Activated CD8-positive, alpha-beta T cell treated with anti-CD3 and anti-CD28 coated beads for 36 hours (primary cell): ENCODE data around the gene CMIP. TPM values are rescaled to one million over a fixed set of nuclear protein-coding genes. Genes with fewer than 3 reads are reported as not detected.

Experiments
- ATAC-seq: fragments of 200-7000 bp; cut with Tn5 transposase; one replicate; pipeline ENCODE4 v1.10.0; 2021; ENCODE audit warnings: mild to moderate bottlenecking, moderate library complexity
- CTCF ChIA-PET: fragments of 350-600 bp; sonication (Branson Sonifier 250); formaldehyde crosslinking; loops from one replicate; lab custom pipeline; 2021; ENCODE audit warnings: antibody characterized with exemption; lab: Charles Lee
- POLR2A ChIA-PET: fragments of 350-600 bp; sonication (Branson Sonifier 250); formaldehyde crosslinking; loops from one replicate; lab custom pipeline; 2021; ENCODE audit warnings: antibody characterized with exemption; lab: Charles Lee
- DNase-seq: peaks from one replicate; pipeline ENCODE4 v3.0.0-alpha.2; 2020
- H3K27ac Mint-ChIP-seq: one replicate; pipeline ENCODE4 v1.8.0; 2021; ENCODE audit warnings: mild to moderate bottlenecking, mixed read lengths
- H3K27me3 Mint-ChIP-seq: one replicate; pipeline ENCODE4 v1.8.0; 2021; ENCODE audit warnings: mixed read lengths
- H3K36me3 Mint-ChIP-seq: one replicate; pipeline ENCODE4 v1.8.0; 2021; ENCODE audit warnings: low read depth, mixed read lengths
- H3K4me1 Mint-ChIP-seq: one replicate; pipeline ENCODE4 v1.8.0; 2021; ENCODE audit warnings: low read depth, mixed read lengths
- H3K4me3 Mint-ChIP-seq: one replicate; pipeline ENCODE4 v1.8.0; 2021; ENCODE audit warnings: mild to moderate bottlenecking, moderate library complexity, mixed read lengths
- H3K9me3 Mint-ChIP-seq: one replicate; pipeline ENCODE4 v1.8.0; 2021; ENCODE audit warnings: mixed read lengths
- intact Hi-C: fragments of 100-400 bp; cut with micrococcal nuclease; formaldehyde crosslinking; loops from one replicate; pipeline ENCODE4 v1.10.0; 2022
- total RNA-seq, 2 experiments: library from RNA; stranded (reverse); gene quantifications; one replicate each; pipeline ENCODE4 v1.2.3, GENCODE V29; 2021
- TF ChIP-seq, protein P1 (sequence below): fragments of 200-600 bp; IDR thresholded peaks from one replicate; pipeline ENCODE4 v1.8.0; 2022; ENCODE audit warnings: antibody characterized with exemption, mild to moderate bottlenecking

Gene CMIP
- total RNA-seq, 2 experiments from 2014 or later, result 37.6 to 38.5 TPM

DNA sequence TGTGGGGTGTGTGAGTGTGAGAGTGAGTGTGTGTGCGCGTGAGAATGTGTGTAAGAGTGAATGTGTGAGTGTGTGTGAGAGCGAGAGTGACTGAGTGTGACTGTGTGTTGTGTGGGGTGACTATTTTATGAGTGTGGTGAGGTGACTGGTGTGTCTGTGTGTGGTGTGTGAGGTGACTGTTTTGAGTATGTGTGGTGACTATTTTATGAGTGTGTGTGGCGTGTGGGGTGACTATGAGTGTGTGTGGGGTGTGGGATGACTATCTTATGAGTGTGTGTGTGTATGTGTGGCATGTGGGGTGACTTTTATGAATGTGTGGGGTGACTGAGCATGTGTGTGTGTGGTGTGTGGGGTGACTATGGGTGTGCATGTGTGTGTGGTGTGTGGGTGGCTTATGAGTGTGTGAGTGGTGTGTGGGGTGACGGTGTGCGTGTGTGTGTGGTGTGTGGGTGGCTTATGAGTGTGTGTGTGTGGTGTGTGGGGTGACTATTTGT, 181.6 kb downstream of the CMIP start:
- TF ChIP-seq, protein P1, sequence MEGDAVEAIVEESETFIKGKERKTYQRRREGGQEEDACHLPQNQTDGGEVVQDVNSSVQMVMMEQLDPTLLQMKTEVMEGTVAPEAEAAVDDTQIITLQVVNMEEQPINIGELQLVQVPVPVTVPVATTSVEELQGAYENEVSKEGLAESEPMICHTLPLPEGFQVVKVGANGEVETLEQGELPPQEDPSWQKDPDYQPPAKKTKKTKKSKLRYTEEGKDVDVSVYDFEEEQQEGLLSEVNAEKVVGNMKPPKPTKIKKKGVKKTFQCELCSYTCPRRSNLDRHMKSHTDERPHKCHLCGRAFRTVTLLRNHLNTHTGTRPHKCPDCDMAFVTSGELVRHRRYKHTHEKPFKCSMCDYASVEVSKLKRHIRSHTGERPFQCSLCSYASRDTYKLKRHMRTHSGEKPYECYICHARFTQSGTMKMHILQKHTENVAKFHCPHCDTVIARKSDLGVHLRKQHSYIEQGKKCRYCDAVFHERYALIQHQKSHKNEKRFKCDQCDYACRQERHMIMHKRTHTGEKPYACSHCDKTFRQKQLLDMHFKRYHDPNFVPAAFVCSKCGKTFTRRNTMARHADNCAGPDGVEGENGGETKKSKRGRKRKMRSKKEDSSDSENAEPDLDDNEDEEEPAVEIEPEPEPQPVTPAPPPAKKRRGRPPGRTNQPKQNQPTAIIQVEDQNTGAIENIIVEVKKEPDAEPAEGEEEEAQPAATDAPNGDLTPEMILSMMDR, result no peak
- Mint-ChIP-seq H3K27ac (no peak overlapping the region), H3K27me3 (no peaks in the 10 kb centered on the region), H3K9me3 (no peaks in the 10 kb centered on the region), H3K4me1 (peaks cover 27% of the 10 kb centered on the region), H3K4me3 (no peak overlapping the region), H3K36me3 (no peaks in the 10 kb centered on the region)
- peak; percentile 76 for ATAC-seq
- intact Hi-C loops, result no loop called here
- peak; percentile 75 for DNase-seq
- CTCF ChIA-PET, result interaction anchor here (0.9 to 1.2 kb wide), 2 partner anchors 9 to 96 kb away, joined by 3 read pairs; no protein-coding TSS in a partner anchor
- POLR2A ChIA-PET, result no interaction called here

DNA sequence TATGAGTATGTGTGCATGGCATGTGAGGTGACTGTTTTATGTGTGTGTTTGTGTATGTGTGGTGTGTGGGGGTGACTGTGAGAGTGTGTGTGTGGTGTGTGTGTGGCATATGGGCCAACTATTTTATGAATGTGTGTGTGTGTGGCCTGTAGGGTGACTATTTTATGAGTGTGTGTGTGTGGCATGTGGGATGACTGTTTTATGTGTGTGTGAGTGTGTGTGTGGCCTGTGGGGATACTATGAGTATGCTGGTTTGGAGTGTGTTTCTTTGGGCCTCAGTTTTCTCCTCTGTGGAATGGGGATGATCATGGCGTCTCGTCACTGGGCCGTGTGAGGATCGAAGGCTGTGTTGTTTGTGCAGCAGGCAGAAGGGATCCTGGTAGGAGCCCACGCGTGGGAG, 182.4 kb downstream of the CMIP start:
- H3K27me3 Mint-ChIP-seq, result no peaks in the 10 kb centered on the region
- no peak overlapping the region for H3K27ac Mint-ChIP-seq
- TF ChIP-seq, protein P1, result no peak
- DNase-seq (peak; percentile 34), ATAC-seq (peak; percentile 2)
- POLR2A ChIA-PET, result no interaction called here
- no peaks in the 10 kb centered on the region for H3K36me3 Mint-ChIP-seq
- intact Hi-C loops, result no loop called here
- H3K4me3 Mint-ChIP-seq, result no peak overlapping the region
- no peaks in the 10 kb centered on the region for H3K9me3 Mint-ChIP-seq
- CTCF ChIA-PET, result no interaction called here
- H3K4me1 Mint-ChIP-seq, result peaks cover 35% of the 10 kb centered on the region

DNA sequence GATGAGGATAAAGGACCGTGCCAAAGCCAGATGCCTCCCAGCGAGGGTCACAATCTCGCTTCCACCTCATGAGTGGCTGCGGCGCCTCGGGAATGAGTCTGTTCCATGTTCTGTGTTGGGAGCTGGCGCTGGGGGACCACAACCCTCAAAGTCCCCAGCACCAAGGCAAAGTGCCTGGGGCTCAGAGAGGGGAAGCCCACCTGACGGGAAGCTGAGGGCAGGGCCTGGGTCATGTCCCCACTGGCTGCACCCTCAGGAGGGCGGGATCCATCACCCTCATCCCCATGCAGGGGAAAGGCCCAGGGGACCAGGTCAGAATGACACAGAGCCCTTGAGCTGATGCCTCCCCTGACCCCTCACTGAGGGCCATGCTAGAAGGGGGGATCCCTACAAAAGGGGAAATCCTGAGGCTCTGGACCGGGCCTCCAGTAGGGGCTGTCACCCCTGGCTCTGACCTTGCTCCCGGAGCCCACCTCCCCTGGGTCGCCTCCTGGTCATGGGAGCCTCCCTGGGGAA, 183.2 kb downstream of the CMIP start:
- intact Hi-C loops, result no loop called here
- CTCF ChIA-PET, result no interaction called here
- Mint-ChIP-seq H3K4me3 (no peak overlapping the region), H3K27me3 (no peaks in the 10 kb centered on the region), H3K27ac (no peak overlapping the region), H3K36me3 (no peaks in the 10 kb centered on the region), H3K4me1 (peaks cover 43% of the 10 kb centered on the region), H3K9me3 (no peaks in the 10 kb centered on the region)
- POLR2A ChIA-PET, result interaction anchor here (1.2 kb wide), 1 partner anchor 92 kb away, joined by 3 read pairs; no protein-coding TSS in a partner anchor
- DNase-seq (no peak), ATAC-seq (no peak)
- TF ChIP-seq, protein P1, result no peak

DNA sequence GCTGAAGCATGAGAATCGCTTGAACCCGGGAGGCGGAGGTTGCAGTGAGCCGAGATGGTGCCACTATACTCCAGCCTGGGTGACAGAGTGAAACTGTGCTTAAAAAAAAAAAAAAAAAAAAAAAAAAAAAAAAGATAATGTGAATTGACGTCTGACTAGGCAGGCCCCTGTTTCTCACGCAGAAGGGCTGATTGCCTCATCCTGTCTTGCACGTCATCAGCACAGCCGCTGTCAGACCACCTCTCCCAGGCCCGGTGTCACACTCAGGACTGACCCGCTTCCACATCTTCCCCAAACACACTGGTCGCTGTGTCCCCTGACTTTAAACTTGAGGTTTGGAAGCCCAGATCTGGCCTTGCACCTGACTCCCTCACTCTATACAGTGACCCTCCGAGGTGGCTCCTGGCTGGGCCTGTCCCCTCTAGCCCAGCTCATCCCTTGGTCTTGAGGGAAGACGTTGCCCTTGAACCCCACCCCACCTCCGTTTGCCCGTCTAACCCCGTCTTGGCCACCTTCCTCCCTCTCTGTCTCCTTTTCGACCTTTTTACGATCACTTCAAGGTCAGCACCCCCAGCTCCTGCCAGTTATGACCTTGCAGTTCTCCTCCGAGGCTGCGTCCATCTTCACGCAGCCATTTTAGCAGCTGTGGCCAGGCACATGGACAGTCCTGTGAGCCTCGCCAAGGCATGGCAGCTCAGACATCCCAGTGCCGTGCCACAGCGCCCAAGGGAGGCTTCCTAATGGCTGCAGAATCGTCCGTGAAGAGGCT, 184.6 kb downstream of the CMIP start:
- ATAC-seq, result no peak
- H3K4me3 Mint-ChIP-seq, result no peak overlapping the region
- TF ChIP-seq, protein P1, result no peak
- no peaks in the 10 kb centered on the region for H3K9me3 Mint-ChIP-seq
- ChIA-PET CTCF (no interaction called here), POLR2A (interaction anchor here (1.2 to 1.7 kb wide), 2 partner anchors 13 to 90 kb away, joined by 3 to 4 read pairs; no protein-coding TSS in a partner anchor)
- peak overlapping the region; percentile 96 for H3K27ac Mint-ChIP-seq
- no peaks in the 10 kb centered on the region for H3K36me3 Mint-ChIP-seq
- peak; percentile 33 for DNase-seq
- no peaks in the 10 kb centered on the region for H3K27me3 Mint-ChIP-seq
- H3K4me1 Mint-ChIP-seq, result peaks cover 57% of the 10 kb centered on the region
- intact Hi-C loops, result no loop called here
